Stimulated activated memory B cell treated with anti-CD40 and anti-IgM and Interleukin-4, amounts not matched to agents 10 μg/mL and 1 μg/mL and 100 μg/mL, for 72 hours (primary cell): ENCODE results near the gene BBOX1.
"Not testable (repeated sequence)": the region's sequence is repeated elsewhere in the genome, so short reads cannot be mapped to it uniquely, and the experiment has no call there.

Source experiments
- ATAC-seq: fragments of 150-1000 bp; cut with Tn5 transposase; 2 replicates; pipeline ENCODE4 v1.10.0; 2021
- H3K27ac Mint-ChIP-seq: one replicate; pipeline ENCODE4 v1.8.0; 2022; ENCODE audit warnings: mild to moderate bottlenecking, mixed read lengths
- H3K27me3 Mint-ChIP-seq: one replicate; pipeline ENCODE4 v1.8.0; 2022; ENCODE audit warnings: mixed read lengths
- H3K36me3 Mint-ChIP-seq: one replicate; pipeline ENCODE4 v1.8.0; 2022; ENCODE audit warnings: mixed read lengths
- H3K4me1 Mint-ChIP-seq: one replicate; pipeline ENCODE4 v1.8.0; 2022; ENCODE audit warnings: mixed read lengths
- H3K4me3 Mint-ChIP-seq: one replicate; pipeline ENCODE4 v1.8.0; 2022; ENCODE audit warnings: mild to moderate bottlenecking, moderate library complexity, mixed read lengths
- H3K9me3 Mint-ChIP-seq: one replicate; pipeline ENCODE4 v1.8.0; 2022; ENCODE audit warnings: mixed read lengths

The BBOX1 gene

DNA sequence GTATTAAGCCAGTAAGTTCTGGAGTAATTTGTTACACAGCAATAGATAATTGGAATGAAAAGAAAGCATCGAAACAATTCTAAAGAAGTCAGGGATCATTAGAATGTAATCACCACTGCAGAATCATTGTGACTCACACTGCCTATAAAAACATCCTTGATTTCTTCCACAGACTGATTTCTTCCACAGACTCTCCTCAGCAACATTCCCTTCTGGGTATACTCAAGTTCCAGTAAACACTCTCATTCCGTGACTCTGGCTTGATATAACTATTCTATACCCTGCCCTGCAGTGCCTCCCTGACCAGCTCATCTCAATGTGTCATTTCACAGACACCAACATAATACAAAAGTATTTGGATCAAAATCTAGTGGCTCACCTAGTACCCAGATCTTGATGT, 120.5 kb downstream of the BBOX1 start:
- no peak for ATAC-seq
- H3K27ac Mint-ChIP-seq, result no peak overlapping the region
- H3K27me3 Mint-ChIP-seq, result peaks cover 12% of the 10 kb centered on the region
- peaks cover 3% of the 10 kb centered on the region for H3K9me3 Mint-ChIP-seq
- H3K36me3 Mint-ChIP-seq, result no peaks in the 10 kb centered on the region
- no peaks in the 10 kb centered on the region for H3K4me1 Mint-ChIP-seq
- no peak overlapping the region for H3K4me3 Mint-ChIP-seq

- ATAC-seq, result no peak
- Mint-ChIP-seq H3K9me3 (no peaks in the 10 kb centered on the region), H3K4me1 (no peaks in the 10 kb centered on the region), H3K27me3 (peaks cover 12% of the 10 kb centered on the region), H3K36me3 (no peaks in the 10 kb centered on the region), H3K27ac (no peak overlapping the region), H3K4me3 (no peak overlapping the region)
Measured at GRCh38 chr11:27162237-27162636, 121.6 kb downstream of the BBOX1 start.

DNA sequence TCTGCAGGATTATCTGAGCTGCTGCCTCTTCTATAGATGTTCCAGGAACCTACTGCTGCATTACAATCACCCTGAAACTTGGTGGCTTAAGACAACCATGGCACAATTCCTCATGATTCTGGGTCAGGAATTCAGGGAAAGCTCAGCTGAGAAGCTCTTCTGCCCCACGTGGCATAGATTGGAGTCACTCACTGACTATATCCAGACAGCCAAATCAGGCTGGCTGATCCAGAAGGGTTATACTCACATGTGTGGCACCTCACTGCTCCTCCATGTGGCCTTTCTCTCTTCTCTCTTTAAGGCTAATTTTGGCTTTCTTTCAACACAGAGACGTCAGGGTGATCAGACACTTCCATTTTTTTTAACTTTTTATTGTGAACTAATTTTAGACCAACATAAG, 125.5 kb downstream of the BBOX1 start:
- H3K4me1 Mint-ChIP-seq, result no peaks in the 10 kb centered on the region
- H3K9me3 Mint-ChIP-seq, result peaks cover 3% of the 10 kb centered on the region
- H3K27ac Mint-ChIP-seq, result no peak overlapping the region
- no peaks in the 10 kb centered on the region for H3K36me3 Mint-ChIP-seq
- H3K4me3 Mint-ChIP-seq, result no peak overlapping the region
- ATAC-seq, result no peak
- H3K27me3 Mint-ChIP-seq, result no peaks in the 10 kb centered on the region

DNA sequence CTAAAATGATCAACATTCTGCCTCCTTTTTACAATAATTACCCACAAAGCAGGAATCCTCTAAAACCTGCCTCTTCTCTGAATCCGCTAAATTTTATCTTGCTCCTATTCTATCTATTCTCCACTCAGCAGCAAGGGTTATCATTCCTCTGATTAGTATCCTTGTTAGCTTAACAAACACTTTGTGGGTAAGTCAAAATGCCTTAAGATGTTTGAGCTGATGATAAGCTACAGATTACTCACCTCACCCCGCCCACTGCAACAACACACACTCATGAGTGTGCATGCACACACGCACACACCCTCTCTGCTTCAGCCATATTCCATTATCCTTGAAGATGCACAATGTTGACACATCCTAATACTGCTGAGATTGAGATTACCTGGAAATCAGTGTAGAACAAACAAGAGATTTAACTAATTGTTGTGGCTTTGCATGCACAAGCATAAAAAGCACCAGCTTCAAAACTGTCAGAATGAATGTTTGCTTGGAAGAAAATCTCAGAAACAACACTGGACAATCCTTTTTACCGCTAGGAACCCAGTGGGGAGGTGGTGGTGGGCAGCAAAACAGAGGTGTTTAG, 130.9 kb downstream of the BBOX1 start:
- no peaks in the 10 kb centered on the region for H3K4me1 Mint-ChIP-seq
- H3K4me3 Mint-ChIP-seq, result no peak overlapping the region
- no peak for ATAC-seq
- no peak overlapping the region for H3K27ac Mint-ChIP-seq
- H3K27me3 Mint-ChIP-seq, result no peaks in the 10 kb centered on the region
- H3K9me3 Mint-ChIP-seq, result peaks cover 3% of the 10 kb centered on the region
- H3K36me3 Mint-ChIP-seq, result no peaks in the 10 kb centered on the region

DNA sequence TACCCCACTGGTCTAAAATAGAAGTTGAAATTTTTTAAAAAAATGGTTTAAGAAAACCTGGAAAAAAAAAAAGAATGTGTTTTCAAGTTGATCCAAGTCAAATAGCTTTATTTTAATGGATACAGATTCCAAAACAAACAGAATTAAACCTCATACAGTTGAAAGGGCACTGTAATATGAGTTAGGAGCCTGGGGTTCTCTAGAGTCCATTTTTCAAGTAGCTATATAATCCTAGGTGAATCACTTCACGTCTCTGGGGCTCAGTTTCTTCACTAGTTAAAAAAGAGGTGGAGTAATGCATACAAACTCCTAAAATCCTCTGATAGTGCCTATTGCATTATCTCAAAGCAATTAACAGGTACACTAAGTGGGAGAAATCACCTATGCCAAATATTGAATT, 132.9 kb downstream of the BBOX1 start:
- no peaks in the 10 kb centered on the region for H3K36me3 Mint-ChIP-seq
- no peak overlapping the region for H3K27ac Mint-ChIP-seq
- ATAC-seq, result no peak
- no peak overlapping the region for H3K4me3 Mint-ChIP-seq
- peaks cover 9% of the 10 kb centered on the region for H3K27me3 Mint-ChIP-seq
- H3K9me3 Mint-ChIP-seq, result peaks cover 3% of the 10 kb centered on the region
- H3K4me1 Mint-ChIP-seq, result no peaks in the 10 kb centered on the region

DNA sequence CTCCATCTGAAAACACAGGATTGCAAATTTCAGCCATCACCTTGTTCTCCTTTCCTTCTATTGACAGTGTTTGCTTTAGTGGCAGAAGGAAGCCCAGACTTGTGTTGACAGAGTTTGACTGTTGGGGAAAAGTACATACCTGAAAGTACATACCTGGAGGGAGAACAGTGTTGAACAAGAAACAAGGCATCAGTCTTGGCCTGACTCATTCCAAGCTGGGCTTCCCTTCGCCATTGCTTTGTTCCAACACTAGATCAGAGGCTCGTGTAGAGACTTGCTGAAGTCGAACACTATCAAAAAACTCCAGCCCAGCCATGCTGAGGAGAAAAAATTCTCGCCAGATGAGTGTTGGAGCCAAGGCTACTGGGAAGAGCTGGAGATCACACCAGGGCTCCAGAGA, 133.4 kb downstream of the BBOX1 start:
- no peaks in the 10 kb centered on the region for H3K36me3 Mint-ChIP-seq
- H3K4me1 Mint-ChIP-seq, result no peaks in the 10 kb centered on the region
- no peaks in the 10 kb centered on the region for H3K9me3 Mint-ChIP-seq
- no peak for ATAC-seq
- H3K27ac Mint-ChIP-seq, result no peak overlapping the region
- H3K27me3 Mint-ChIP-seq, result peaks cover 9% of the 10 kb centered on the region
- H3K4me3 Mint-ChIP-seq, result no peak overlapping the region

GRCh38 chr11:27174672-27175210, 134.1 kb downstream of the BBOX1 start:
- no peaks in the 10 kb centered on the region for H3K4me1 Mint-ChIP-seq
- no peak for ATAC-seq
- H3K9me3 Mint-ChIP-seq, result no peaks in the 10 kb centered on the region
- H3K27me3 Mint-ChIP-seq, result peaks cover 9% of the 10 kb centered on the region
- no peaks in the 10 kb centered on the region for H3K36me3 Mint-ChIP-seq
- H3K4me3 Mint-ChIP-seq, result no peak overlapping the region
- no peak overlapping the region for H3K27ac Mint-ChIP-seq

- not testable (repeated sequence) for H3K4me3 Mint-ChIP-seq, H3K9me3 Mint-ChIP-seq, ATAC-seq, H3K27ac Mint-ChIP-seq, H3K4me1 Mint-ChIP-seq, H3K27me3 Mint-ChIP-seq, H3K36me3 Mint-ChIP-seq
Measured at GRCh38 chr11:27175562-27175961, 134.9 kb downstream of the BBOX1 start.
